ENCODE results near the gene XYLT2.
"Not testable (repeated sequence)": the region's sequence is repeated elsewhere in the genome, so short reads cannot be mapped to it uniquely, and the experiment has no call there.

XYLT2 gene

DNA sequence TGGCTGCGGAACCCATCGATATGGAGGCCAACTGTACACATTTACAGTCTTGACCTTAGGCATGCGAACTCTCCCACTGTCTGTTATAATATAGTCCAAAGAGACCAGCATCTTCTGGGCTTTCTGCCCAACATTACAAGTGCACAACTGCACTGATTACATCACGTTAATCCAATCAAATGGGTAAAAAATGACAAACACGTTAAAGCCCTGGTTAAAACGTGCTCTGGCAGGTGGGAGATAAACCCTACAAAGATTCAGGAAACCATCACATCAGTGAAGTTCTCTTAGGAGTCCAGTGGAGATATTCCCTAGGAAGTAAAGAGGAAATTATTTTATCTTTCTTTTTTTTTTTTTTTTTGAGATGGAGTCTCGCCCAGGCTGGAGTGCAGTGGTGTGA lies 23.7 kb upstream of the XYLT2 start:
- no peak for DNase-seq

DNA sequence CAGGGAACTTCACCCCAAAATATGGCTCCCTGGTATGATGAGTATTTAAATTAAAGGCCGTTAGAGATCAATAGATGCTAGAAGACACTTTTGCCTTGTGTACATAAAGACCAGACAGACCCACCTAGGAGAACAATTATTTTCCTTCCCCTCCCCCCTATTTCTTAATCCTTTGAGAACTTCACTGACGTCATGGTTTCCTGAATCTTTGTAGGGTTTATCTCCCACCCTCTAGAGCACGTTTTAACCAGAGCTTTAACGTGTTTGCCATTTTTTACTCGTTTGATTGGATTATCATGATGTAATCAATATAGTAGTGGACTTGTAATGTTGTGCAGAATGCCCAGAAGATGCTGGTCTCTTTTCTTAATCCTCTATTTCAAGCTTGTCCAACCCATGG lies 22.9 kb upstream of the XYLT2 start:
- DNase-seq, result no peak

DNA sequence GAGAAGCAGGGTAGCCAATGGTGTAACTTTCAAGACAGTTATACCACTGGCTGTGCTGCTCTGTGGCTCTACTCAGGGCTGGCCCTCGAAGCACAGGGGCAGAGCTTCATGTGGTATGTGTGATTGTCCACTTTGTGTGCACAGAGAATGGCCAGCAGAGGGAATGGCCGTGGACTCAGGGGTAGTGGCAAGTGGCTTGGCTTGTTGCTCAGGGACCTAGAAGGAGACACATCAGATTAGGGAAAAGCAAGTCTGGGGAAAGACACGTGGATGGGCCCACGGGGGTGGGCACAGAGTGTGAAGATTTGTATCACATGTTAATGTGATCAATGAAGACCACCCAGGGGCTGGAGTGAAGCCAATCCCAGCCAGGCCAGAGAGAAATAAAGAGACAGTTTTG lies 20.0 kb upstream of the XYLT2 start:
- DNase-seq, result no peak

DNA sequence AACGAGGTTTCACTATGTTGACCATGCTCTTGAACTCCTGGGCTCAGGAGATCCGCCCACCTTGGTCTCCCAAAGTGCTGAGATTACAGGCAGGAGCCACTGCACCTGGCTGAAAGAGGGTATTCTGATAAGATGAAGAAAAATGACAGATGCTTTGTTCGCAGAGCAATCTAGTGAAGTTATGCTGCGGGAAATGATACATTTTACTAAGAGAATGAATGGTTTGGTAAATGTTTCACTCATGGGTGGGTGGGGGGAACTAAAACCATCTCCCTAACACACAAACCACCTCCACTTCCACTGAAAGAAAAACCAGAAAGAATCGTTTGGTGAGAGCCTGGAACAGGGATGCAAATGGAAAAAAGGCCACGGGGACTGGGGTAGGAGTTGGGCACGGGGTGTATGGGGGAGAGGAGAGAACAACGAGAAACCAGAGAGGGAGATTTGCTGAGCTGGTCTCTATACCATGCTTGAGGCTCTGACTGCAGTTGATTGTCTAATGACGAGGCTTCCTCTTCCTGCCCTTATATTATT lies 19.0 kb upstream of the XYLT2 start:
- DNase-seq, result no peak

DNA sequence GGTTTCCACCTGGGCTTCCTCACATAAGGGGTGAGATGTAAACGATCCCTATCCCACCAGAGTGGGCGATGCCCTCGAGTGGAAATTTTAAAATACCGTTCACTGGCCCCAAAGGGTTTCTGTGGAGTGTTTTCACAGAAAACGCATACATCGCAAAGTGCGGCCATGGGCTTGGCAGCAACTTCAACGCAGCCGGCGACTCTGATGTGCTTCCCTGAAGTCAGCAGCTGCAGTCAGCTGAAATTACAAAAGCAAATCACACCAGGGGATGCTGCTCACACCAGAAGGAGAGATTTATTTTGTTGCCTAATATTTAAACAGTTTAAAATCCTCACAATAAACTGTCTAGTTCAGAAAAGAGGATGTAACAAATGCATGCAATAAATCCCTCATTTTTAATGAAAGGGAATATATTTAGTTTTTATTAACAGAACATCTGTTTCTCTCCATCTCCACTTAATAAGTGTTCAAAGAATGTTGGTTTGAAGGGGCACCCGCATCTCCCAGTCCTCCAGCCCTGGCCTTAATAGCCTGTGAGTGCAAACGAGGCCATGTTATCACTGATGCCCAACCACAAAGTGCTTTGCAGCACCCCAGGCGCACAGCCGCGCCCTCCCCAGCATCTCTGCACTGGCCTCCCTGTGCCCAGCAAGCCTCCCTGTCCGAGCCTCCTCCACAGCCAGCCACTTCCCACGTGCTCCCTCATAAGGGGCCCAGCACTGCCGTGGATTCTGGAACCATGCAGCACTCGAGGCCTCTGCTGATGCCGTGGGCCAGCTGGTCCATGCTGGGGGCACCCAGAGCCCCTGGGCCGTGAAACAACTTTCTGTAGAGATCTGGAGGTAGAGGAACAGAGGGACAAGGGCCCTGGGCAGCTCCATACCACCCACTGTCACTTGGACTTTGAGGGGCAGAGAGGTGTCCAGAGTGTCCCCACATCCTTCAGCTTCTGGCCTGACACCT lies 17.3 kb upstream of the XYLT2 start:
- no peak for DNase-seq

DNA sequence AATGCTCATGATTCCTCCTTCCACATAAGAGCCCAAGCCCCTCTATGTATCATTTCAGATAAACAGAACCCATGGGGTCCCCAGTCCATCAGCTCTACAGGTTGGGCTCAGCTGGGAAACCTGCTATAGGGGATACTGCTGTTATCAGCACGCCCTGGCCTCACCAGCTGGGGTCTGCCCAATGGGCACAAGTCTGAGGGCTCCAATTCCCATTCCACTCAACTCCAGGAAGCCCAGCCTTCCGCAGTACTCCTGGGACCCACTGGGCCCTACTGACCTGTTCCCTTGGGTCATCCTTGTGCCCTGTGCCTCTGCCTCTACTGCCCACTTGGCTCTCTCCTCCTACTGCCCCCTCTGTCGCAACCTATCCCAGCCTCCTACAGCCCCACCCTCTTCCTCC lies 16.2 kb upstream of the XYLT2 start:
- DNase-seq, result no peak

DNA sequence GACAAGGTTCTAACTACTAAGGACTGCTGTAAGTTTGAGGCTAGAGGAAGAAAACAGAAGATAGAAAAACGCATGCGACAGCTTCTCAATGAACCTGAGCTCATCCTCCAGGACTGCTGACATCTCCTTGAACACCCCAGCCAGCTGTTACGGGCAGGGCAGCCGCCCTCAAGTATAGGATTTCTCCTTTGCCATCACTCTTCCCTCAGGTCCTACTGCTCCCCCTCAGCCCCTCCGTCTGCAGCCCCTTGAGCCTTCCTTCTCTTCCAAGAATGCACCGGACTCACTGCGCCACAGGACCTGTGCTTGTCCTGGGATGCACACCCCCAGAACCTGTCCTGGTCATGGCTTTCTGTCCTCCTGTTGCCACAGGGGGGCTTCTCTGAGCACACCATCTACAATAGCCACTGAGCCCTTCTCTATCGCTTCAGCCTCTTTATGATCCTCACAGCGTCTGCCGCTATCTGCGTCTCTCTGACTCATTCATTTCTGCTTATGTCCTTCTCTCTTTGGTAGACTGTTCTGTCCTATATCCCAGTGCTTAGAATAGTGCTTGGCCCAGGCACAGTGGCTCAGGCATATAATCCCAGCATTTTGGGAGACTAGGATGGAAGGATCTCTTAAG lies 15.7 kb upstream of the XYLT2 start:
- DNase-seq, result no peak

DNA sequence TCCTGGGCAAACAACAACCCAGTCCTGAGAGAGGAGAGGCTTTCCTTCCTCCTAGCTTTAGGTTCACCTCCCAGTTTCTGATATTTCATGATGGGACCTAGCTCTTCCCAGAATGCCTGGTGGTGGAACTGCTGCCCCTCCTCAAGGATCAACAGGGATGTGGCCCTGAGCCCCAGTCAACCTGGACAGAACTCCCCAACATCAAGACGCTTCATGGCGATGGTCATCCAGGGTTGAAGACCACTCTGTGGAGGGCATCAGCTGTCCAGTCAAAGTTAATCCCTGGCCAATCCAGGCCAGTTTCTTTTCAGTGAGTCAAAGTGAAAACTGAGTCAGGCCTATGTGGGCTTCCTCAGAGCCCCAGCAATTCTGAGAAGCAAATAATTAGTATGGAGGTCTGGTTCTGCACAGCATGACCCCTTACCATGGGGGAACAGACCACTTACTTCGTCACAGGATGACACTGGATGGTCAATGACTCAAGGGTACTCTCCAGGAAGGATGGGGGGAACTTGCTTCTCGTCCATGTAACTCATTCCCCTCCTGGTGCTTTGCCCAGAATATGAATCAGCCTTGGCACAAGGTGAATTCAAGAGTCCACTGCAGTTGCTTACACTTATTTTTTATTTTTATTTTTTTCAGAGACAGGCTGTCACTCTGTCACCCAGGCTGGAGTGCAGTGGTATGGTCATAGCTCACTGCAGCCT lies 14.7 kb upstream of the XYLT2 start:
- DNase-seq, result no peak

DNA sequence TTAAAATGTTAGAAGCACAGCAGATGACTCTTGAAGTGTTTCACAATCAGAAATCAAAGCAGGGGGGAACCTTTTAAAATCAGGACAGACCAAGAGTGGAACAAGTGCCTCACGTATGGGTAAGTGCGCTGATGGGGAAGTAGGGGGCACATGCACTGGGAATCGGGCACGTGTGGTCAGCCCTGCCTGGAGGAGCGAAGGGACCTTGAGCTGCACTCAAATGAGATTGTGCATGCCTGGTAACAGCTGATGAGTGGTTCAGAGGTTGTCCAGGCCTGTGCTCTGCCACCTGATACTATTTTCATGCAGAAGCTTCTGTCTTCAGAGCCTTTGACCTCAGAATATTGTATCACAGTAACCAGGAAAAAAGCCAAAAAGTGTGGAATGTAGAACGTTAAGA lies 13.7 kb upstream of the XYLT2 start:
- no peak for DNase-seq

DNA sequence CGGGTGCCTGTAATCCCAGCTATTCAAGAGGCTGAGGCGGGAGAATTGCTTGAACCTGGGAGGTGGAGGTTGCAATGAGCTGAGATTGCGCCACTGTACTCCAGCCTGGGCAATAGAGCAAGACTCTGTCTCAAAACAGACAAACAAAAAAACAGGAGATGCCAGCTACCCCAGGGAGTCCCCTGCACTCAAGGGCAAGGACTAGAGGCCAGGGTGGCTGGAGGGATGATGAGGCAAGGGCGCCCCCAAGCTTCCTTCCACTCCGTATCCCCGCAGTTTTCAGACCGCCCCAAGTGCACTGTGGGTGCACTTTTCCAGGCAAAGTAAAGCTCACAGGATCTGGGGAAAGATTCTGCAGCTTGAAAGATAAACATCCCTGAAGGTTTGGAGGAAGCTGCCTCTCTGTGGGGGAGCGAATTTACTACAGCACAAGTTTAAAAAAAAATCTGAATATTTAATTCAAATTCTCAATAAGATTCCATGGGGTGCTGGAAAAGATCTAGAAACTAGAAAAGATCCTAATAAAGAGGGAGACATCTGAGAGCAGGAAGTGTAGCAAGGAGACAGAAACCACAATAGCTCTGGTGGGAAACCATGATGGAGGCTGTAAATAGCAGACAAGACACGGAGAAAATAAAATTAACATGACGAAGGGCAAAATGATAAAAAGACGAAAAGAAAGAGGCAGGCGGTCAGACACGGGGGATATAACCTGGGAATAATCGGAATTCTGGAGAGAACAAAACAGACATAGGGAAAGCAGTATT lies 12.5 kb upstream of the XYLT2 start:
- not testable (repeated sequence) for DNase-seq

DNA sequence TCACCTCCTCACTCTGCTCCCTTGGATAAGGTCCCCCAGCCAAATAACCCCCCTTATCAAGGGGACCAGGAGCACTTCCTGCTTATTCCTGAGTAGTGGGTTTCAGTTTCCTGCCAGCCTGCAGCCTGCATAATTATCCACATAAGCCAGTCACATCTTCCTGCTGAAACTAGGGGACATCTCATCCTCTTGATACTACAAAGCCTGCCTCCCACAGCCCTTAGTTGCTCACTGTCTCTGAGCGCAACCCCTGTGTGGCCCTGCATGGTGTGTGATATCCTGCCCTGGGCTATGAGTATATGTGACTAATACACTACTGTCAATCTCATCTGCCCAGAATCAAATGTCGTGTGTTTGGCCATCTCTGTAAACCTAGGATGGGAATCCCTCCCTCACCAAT lies 8.0 kb upstream of the XYLT2 start:
- DNase-seq, result no peak

DNA sequence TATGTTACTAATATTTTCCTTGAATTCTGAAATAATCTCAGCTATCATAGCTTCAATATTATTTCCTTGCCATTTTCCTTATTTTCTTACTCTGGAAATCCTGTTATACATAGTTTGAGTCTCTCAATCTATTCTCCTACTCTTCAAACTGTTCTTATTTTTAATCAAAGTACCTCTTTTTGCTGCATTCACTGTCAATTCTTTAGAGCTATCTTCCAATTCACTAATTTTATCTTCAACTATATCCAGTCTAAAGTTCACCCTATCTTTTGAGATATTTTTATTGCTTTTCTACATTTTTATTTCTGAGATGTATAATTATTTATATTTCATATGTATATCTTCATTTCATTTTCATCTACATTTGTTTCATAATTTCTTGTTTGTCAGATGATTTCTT lies 7.3 kb upstream of the XYLT2 start:
- no peak for DNase-seq

DNA sequence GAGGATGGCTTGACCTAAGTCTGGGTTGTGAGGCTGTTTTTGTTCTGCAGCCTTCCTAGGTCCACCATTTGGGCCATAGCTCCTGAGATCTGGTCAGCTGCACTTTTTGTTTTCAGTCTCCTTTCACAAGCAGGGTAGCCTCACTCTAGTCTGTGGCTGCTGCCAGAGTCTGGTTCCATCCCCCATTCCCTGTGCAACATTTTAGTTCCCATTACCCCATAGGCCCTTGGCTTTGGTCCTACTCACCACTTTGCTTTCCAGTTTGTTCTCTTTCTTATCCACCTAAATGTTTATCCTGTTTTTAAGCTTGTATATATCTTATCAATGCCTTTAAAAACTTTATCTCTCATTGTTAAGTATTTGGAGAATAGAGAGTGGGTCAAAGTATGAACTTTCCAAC lies 6.5 kb upstream of the XYLT2 start:
- DNase-seq, result no peak

DNA sequence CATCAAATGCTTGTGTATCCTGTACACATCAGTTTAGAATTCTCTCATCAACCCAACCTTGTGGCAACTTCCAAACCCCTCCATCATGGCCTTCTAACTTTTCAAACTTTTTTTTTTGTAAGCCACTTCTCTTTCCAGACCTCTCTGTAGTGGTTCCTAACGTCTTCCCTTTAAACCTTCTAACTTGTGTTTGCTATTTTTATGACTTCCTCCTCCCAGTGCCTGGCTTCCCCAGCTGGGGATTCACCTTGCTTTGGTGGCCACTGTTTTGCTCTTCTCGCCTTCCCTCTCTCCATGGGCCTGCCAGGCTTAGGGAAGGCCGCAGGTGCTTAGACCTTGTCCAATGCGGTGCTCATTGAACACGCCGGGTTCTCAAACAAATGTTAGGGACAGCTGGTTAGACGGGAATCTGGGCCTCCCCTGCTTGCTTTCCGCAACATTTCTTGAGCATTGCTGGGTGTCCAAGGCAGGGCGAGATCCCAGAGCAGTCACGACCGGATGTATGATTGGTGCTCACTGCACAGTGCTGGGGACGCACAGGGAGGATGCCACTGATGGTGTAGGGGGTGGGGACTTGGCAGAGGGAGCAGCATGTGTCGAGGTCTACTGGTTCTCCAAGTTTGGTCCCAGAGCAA lies 1.1 kb upstream of the XYLT2 start:
- no peak for DNase-seq

DNA sequence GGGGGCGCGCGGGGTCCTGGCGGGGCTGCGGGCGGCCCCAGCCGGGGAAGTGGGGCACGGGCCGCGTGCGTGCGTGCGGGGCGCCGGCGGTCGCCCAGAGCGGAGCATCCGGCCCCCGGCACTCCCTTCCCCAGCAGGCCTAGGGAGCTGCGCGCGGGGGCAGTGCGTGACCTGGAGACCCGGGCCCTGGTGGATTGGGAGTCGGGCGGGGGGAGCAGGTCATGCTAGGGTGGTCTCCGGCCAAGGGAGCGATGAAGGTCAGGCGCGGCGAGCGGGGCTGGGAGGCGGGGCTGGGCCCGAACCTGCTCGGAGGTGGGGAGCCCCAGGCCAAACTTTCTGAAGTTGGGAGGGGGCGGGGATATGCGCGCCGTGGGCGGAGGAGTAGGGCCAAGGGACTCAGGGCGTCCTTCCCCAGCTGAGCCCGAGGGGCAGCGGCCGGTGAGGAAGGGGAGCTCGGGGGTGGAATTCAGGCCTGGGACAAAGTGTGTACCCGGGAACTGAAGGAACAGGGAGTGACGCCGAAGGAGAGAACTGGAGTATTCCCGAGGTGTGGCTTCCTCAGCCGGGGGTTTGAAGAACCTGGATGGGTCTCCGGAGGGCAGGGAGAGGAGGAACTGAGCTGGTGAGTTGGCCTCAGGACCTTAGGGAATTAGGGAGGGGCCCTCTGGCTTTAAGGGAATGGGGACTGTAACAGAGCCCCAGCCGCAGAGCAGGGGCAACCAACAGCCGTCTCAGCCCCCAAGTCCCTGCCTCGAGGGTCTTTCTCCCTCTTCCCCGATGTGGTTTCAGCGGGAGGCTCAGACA lies 589 bp downstream of the XYLT2 start:
- DNase-seq, result peak; percentile 72 to 73

DNA sequence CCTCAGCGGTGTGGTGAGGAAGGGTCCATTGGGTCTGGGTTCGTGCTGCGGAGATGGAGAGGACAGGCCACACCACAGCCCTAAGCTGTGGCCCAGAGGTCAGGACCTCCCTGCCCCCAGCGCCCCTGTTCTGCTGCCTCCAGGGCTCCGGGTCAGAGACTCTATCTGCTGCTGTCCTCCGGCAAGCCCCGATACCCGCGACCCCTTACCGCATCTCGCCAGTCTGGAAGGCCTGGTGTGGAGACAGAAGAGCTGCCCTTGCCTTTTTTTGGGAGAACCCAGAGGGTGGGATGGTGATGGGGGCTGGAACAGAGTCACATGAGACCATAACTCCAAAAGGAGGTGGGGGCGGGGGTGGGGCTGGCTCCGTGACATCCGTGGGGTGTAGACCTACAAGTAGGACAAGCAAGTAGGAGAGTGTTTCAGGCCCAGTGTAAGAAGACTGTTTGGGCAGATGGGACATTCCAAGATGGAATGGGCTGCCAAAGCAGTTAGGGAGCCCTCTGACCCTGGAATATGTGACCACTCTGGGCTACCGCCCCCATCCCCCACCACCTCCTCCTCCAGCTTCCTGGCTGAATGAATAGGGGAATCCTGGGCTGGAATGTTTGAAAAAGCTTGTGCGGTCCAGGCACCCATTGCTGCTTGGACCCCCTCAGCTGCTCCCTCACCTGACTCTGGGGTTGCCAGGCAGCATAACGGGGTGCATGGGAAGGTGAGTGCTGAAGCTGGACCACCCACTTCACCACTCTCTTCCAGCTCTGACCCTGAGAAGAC lies 1.4 kb downstream of the XYLT2 start:
- DNase-seq, result peak in 1 of 2 experiments; percentile 25

DNA sequence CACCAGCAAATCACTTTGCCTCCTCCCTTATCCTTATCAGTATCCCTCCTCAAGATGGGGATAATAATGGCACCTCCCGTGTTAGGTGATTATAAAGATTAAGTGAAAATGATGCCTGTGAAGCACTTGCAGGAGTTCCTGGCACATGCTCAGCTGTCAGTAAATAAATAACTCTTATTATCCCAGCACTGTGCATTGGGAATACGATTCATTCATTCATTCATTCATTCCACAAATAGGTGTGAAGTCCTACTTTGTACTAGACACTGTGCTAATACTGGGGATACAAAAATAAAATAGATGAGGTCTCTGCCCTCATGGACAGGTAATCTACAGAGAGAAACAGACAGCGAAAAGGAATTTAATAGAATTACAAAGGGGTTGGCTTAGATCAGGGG lies 2.0 kb downstream of the XYLT2 start:
- no peak for DNase-seq

DNA sequence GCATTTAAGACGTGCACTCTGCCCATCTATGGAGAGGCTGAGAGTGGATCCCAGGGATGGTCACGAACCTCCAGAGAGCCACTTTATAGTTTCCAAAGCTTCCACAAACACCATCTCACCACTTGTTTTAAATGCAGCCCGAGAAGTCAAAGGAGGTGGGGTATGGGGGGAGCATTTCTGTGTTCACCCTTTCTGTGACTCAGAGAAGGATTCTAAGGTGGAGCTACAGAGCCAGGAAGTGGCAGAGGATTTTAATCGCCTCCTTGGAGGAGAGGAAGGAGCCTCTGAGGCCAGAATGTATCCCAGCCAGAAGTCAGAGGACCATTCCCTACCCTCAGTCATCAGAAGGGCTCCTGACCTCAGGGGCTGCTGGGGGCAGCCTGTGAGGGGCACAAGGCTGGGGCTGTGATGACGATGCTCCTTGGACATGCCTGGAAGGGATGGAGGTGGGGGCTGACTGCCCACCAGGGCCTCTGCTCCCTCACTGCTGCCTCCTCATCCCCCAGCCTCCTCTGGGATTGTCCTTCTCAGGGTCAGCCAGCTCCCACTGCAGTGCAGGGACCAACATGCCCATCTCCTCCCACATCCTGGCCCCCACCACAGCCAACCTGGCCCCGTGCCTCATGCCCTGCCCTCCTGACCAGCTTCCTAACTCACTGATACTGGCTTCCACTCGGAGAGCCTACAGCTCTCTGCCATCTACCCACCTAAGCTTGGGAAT lies 2.8 kb downstream of the XYLT2 start:
- peak in 1 of 2 experiments; percentile 17 for DNase-seq

DNA sequence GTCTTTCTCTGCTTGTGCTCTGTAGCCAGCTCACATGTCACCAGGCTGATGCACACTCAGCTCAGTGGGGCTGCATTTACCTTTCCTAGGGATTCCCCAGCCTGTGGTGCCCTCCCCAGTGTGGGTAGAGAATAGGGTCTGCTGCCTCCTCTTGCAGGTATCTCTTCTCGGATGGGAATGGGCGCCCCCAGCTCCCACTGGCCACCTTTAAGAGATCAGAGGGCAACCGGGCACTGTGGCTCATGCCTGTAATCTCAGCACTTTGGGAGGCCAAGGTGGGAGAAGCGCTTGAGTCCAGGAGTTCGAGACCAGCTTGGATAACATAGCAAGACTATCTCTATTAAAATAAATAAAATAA lies 3.3 kb downstream of the XYLT2 start:
- DNase-seq, result peak in 1 of 2 experiments; percentile 12

DNA sequence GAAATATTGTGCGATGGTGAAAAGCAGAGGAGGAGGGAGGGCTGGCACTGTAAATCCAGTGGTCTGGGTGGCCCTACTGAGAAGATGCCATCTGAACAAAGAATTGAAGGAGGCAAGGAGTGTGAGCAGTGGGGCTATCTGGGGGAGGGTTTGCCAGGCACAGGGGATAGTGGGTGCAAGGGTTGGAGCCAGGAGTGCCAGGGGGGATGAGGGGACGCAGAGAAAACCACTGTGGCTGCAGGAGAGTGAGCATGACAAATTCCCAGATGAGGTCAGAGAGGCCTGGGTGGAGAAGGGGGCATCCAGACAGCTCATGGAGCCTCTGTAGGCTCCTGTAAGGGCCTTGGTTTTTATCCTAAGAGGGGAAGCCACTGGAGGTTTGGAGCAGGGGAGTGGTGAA lies 4.8 kb downstream of the XYLT2 start:
- no peak for DNase-seq

Measured in activated T-cell treated with anti-CD3 and anti-CD28 coated beads, Interleukin-2, amount 50 U/mL, for 48 hours (primary cell).